Renal pelvis (tissue), 4 donors: ENCODE results near the gene KCNMA1. TPM values are rescaled to one million over a fixed set of nuclear protein-coding genes. Genes with fewer than 3 reads are reported as not detected.
"Not testable (repeated sequence)": the region's sequence is repeated elsewhere in the genome, so short reads cannot be mapped to it uniquely, and the experiment has no call there.

Source experiments
- DNase-seq: peaks from one replicate; pipeline ENCODE4 v3.0.0-alpha.2; 2013
- polyA plus RNA-seq, 3 donors: library from polyadenylated mRNA; unstranded; fragments of 120-200 nt; gene quantifications; one replicate each; pipeline ENCODE4 v1.2.1, GENCODE V29; 2013; ENCODE audit not compliant: insufficient read length in 3 of 3

KCNMA1 gene
- polyA plus RNA-seq, 3 donors, result 3.2 to 3.9 (median 3.4) TPM

GRCh38 chr10:77371848-77372799, 265.5 kb downstream of the KCNMA1 start:
- DNase-seq, result no peak

DNA sequence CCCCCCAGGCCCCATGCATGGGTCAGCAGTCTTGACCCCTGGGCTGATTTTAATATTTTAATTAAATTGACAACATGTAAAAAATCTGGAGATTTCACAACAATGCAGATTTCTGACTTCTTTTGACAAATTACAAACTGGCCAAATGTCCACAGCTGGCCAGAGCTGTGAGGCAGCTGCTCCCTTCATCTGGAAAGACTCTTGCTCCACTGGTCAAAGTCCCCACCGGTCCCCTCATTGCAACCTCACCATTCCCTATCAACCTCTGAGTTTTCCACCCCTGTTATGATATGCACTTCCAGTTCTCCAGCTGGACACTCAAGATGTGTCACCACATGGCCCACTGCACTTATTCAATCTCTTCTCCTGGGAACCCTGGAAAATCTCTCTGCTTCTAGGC, 266.2 kb downstream of the KCNMA1 start:
- no peak for DNase-seq

DNA sequence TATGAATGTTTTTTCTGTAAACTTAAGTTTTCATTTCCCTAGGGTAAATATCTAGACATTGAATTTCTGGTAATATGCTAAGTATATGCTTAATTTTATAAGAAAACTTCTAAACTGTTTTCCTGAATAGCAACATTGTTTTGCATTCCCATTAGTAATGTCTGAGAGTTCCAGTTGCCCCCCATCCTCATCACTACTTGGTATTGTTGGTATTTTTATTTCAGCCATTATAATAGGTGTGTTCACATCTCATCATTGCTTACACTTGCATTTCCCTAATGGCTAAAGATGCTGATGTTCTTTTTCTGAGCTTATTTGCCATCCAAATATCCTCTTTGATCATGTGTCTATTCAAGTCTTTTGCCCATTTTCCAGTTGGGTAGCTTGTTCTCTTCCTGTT, 269.6 kb downstream of the KCNMA1 start:
- no peak for DNase-seq

GRCh38 chr10:77363210-77363609, 274.4 kb downstream of the KCNMA1 start:
- DNase-seq, result no peak

DNA sequence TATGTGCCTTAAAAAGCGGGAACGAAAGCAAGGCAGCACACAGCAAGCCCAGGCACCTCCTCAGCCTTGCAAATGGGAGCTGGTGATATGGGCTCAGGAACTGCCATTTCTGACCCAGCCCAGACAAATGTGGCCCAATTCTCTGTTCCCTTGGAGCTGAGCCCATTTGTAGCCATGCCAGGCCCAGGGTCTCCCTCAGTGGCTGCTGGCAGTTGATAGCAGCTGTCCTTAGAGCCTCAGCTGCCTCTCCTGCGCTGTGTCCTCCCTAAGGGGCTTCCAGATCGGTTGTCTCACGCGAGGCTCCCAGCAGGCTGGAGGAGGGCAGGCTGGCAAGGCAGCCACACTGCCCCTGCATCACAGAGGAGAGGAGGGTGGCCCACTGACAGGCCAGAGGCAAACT, 275.8 kb downstream of the KCNMA1 start:
- DNase-seq, result no peak

DNA sequence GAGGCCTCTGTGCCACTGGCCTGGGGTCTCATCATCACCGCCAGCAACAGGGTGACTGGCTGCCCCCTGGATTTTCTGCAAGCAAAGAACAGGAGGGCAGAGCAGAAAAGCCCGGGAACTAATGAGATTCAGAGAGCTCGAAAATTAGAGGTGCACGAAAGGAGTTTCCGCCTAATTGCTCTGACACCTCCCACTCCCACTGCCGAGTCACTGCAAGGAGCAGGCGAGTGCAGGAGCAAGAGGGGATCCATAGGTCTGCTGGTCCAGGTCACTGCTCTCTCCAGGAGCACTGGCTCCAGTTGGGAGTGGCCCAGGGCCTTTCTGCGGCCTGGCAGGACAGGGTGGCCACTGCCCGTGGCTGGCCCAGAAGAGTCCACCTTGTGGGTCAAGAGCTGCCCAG, 276.2 kb downstream of the KCNMA1 start:
- no peak for DNase-seq

DNA sequence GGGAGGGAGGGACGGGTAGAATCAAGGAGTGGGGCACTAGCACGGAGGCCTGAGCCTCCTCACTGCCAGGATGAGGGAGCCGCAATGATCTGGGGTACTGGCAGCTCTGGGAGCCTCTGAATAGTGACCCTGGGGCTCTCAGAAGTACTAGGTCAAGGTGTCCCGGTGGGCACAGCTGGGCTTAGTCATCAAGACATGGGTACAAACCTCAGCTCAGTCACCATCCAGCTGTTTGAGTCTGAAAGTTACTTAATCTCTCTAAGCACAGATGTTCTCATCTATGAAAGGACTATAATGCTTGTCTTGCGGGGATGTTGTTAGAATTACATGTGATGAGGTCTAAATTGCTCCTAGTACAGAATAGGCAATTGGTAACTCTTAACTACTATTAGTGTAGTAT, 276.8 kb downstream of the KCNMA1 start:
- DNase-seq, result no peak

DNA sequence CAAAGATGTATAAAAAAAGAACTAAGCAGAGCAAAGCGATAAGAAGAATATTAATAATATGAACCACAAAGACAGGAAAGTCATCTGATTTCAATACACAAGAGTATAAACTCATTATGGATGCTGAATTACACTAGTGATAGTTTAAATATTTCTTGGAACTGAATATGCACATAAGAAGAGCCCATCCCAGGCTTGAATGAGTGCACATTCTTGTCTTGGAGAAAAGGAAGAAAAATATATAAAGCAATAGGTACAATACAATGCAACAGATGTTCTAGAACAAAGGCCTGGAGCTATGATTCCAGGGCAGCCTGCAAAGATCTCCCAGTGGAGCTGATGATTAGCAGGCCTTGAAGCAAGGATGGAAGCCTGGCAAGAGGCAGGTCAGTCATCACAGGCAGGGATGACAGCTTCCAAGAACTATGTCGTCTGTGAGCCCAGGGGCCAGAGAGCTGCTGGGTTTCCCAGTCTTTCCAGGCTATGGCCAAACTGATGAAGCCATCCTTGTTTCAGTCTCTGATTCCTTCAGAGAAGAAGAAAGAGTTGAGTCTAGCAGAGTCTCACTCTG, 277.6 kb downstream of the KCNMA1 start:
- no peak for DNase-seq

DNA sequence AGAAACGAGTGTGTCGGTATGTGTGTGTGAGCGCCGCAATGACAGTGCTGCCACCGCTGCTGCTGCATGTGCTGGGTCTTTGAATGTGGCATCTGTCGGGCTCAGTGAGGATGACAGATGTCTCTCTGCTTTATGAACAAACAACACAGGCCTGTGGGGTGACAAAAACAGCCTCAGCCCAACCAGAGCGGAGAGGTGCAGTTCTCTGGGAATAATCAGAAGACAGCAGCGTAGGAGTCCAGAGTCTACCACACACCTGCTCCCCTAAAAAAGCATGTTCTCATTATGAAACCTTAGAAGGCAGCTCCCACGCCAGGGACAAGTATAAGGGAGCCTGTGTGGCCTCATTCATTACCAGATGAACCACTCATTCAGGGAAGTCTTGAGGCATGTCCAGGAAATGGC, 278.3 kb downstream of the KCNMA1 start:
- no peak for DNase-seq

DNA sequence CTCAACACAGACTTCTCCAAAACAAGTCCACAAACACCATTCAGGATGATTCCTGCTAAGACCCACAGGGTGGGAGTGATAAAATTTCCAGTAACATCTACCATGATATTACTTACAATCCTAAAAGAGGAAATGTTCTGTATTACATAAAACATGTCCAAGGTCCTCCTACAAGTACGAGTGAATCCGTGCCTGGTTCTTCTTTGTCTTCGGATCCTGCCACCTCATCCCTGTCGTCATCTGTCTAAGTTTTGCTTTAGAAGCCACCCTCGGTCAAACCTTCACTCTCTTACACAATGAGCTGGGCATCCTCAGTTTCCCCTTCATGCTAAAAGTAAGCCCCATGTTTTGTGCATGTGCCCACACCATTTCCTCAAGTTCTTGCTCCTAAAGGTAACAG, 279.0 kb downstream of the KCNMA1 start:
- no peak for DNase-seq

DNA sequence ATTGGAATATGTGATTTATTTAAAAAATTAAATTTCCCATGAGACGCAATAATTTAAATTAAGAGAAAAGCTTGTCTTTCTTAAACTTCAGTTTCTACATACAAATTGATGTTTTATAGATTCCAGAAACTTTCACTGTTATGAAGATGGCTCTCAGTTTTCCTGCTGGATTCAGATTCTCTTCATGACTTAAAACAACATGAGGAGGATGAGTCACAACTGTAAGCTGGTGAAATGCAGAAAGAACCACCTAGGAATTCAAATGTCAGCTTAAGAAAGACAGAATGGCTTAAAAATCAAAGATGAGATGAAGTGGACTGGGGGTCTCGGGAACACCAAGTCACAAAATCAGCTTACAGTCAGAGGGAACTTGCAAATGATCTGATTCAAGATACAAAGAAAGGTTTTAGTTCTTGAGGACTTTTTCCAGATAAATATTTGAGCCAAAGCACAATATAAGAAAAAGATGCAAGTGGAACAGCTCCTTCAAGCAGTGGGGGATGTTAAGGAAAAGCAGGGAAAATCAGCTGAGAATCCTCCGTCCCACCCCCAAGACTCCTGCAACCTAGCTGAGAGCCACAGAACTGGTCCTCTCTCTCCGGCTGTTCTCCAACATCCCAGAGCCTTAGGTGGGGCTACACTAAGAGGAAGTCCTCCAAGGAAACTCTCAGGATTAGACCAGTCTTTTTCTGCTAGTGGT, 279.8 kb downstream of the KCNMA1 start:
- no peak for DNase-seq

DNA sequence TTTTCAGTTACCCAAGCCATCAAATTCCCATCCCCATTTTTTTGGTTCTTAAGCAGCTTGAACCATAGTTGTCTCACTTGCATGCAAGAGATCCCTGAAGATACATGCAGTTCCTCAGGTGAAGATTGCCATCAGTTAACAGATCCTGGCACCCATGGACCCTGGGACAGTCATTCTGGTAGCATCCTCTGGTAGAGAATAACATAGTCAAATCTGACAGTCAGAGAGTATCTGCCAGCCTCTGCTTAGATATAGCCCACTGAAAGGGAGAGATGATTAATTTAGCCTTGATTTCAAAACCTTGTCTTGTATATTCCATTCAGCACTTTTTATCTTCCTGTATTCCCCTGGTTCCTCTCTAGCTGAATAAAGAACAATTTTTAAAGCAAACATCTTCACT, 280.4 kb downstream of the KCNMA1 start:
- no peak for DNase-seq

GRCh38 chr10:77355844-77356243, 281.8 kb downstream of the KCNMA1 start:
- no peak for DNase-seq

- no peak for DNase-seq
These were observed 286.2 kb downstream of the KCNMA1 start for GRCh38 chr10:77351386-77351785.

DNA sequence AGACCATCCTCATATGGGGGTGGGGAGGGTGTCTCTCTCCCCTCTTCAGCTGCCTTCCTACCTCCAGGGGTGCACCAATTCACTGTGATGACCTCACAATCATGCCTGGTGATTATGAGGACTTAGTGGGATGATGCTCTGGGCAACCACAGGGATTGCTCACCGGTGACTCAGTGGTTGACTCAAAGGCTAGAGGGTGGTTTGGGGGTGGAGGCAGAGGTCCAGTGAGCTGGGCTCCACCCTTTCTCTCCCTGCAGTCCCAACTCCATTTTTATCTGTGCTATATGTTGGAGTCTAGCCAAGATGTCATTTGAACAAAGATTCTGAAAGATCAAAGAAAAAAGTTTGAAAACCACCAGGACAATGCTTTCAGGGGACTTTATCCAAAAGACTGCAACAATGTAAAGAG, 286.9 kb downstream of the KCNMA1 start:
- DNase-seq, result no peak

DNA sequence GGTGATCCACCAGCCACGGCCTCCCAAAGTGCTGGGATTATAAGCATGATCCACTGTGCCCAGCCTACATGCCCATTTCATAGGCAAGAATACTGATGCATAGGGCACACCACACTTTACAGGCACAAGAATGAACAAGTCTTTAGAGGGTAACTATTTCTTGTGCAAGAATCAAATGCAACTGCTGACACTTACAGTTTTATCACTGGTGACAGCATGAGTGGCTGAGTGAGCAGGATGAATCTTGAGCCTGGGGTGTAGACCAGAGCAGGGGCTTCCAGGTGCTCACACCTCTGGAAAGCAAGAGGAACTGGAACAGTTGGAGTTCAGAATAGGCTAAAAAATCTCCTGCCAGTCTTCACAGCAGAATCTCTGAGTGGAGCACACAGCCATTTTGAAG, 287.5 kb downstream of the KCNMA1 start:
- DNase-seq, result no peak

DNA sequence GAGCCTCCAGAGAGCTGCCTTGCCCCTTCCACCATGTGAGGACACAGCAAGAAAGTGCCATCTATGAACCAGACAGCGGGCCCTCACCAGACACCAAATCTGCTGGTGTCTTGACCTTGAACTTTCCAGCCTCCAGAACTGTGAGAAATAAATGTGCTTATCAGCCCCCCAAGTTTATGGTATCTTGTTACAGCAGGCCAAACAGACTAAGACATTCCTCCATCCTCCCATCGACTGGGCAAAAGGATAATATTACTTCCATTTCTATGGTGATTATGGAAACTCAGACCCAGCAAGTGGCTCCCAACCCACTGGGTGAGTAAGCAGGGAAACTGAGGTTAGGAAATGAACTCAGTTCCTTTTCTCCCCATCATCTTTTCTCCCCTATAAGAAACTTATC, 288.4 kb downstream of the KCNMA1 start:
- no peak for DNase-seq

GRCh38 chr10:77348751-77349150, 288.9 kb downstream of the KCNMA1 start:
- no peak for DNase-seq

GRCh38 chr10:77348082-77348481, 289.5 kb downstream of the KCNMA1 start:
- DNase-seq, result no peak

GRCh38 chr10:77347052-77347451, 290.6 kb downstream of the KCNMA1 start:
- no peak for DNase-seq

- DNase-seq, result no peak
These were observed 296.6 kb downstream of the KCNMA1 start for GRCh38 chr10:77341055-77341454.

GRCh38 chr10:77339872-77340271, 297.7 kb downstream of the KCNMA1 start:
- DNase-seq, result not testable (repeated sequence)

DNA sequence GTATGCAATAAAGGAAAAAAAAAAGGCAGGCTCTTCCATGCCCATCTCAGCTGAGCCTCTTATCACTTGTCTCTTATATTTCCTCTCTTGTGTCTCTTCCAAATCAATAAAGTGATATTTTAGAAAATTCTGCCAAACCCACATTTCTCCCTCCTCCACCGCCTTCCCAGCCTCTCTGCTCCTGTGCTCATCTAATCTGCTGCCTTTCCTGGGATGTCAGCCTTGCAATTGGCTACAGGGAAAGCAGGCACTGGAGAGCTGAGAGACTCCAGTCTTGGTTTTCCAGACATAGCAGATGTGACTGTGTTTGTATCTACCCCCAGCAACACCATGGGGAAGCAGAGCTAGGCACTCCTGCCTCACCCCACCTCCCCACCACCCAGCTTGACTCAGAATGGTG, 298.4 kb downstream of the KCNMA1 start:
- no peak for DNase-seq
